Measurements from ENCODE around the gene REG4. TPM values are rescaled to one million over a fixed set of nuclear protein-coding genes. Genes with fewer than 3 reads are reported as not detected.

The REG4 gene
- total RNA-seq, 1 experiment from 2014 or later: not detected

DNA sequence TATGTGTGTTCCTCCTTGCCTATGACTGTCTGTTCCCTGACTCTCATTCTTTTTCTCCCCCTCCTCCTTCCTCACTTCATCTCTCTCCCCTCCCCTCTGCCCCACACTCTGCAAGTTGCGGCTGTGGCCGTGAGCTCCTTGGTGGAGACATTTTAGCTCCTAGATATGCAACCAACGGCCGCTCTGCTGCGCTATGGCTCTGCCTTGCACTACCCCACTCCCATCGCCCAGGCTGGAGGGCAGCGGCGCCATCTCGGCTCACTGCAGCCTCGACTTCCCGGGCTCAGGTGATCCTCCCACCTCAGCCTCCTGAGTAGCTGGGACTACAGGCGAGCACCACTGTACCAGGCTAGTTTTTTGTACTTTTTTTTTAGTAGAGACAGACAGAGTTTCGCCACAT lies 5.5 kb downstream of the REG4 start:
- ATAC-seq (no peak), DNase-seq (ENCODE audit: low read depth, low spot score) (no peak)
- ChIA-PET CTCF (no interaction called here), RAD21 (ENCODE audit: low non-redundant PET in 1 of 2, low total read pairs in 2 of 2, uncharacterized antibody in 2 of 2, unreplicated experiment in 2 of 2) (no interaction called here), POLR2A (no interaction called here)
- Histone ChIP-seq H3K4me3 (replicated peaks in 1 of 2; ENCODE audit: low read depth in 1 of 2, low read length in 2 of 2) (no peak overlapping the region), H3K9me3 (ENCODE audit: control insufficient read depth in 1 of 2, insufficient read depth in 1 of 2, low read depth in 1 of 2, low read length in 2 of 2) (no peaks in the 10 kb centered on the region), H3K4me1 (ENCODE audit: control insufficient read depth in 1 of 2, insufficient read depth in 2 of 2, low read length in 2 of 2) (peaks cover 0 to 8% of the 10 kb centered on the region in 2 experiments; a peak in 1 of 4 replicates), H3K36me3 (ENCODE audit: control insufficient read depth in 1 of 2, insufficient read depth in 2 of 2, low read length in 2 of 2) (no peaks in the 10 kb centered on the region), H2AFZ (ENCODE audit: low read depth, low read length, poor library complexity, severe bottlenecking) (no peak overlapping the region), H3K4me2 (ENCODE audit: low read length) (no peak overlapping the region), H3K27me3 (ENCODE audit: insufficient read depth, low read length) (peaks cover 11% of the 10 kb centered on the region; the same call in 1 of the 2 replicates), H3K9me2 (ENCODE audit: insufficient read depth) (no peaks in the 10 kb centered on the region), H3K27ac (ENCODE audit: low read depth, low read length) (no peak overlapping the region), H4K20me1 (ENCODE audit: insufficient read depth) (no peaks in the 10 kb centered on the region), H3K9ac (ENCODE audit: low read length) (no peak overlapping the region), H3K79me2 (ENCODE audit: insufficient read depth, low read length) (no peaks in the 10 kb centered on the region)
- BruUV-seq (replicated peaks): no TSS peak
- TF ChIP-seq POLR2A (IDR thresholded peaks at IDR 0.05; ENCODE audit: borderline replicate concordance, extremely low read depth, insufficient read depth, insufficient read length): no peak
- TF ChIP-seq ZNF274 (IDR thresholded peaks at IDR 0.05; ENCODE audit: low read depth, low read length): no peak
- TF ChIP-seq EGR1 (IDR thresholded peaks at IDR 0.05; ENCODE audit: low read depth): no peak
- TF ChIP-seq REST (IDR thresholded peaks at IDR 0.05; ENCODE audit: low read depth): no peak
- TF ChIP-seq TCF7L2 (IDR thresholded peaks at IDR 0.05; ENCODE audit: borderline replicate concordance, extremely low read depth, insufficient read depth, insufficient read length): no peak
- no peak for TF ChIP-seq YY1 (IDR thresholded peaks at IDR 0.05; ENCODE audit: extremely low read depth, insufficient replicate concordance, low read depth, low read length)
- TF ChIP-seq ZFX (IDR thresholded peaks at IDR 0.05): no peak
- TF ChIP-seq SRF (IDR thresholded peaks at IDR 0.05; ENCODE audit: low read depth): no peak
- intact Hi-C loops (cut with micrococcal nuclease): no loop called here

All from HCT116 (cell line).